GM21381 (cell line): ENCODE measurements around the gene KRTAP2-1.
"Not testable (repeated sequence)": the region's sequence is repeated elsewhere in the genome, so short reads cannot be mapped to it uniquely, and the experiment has no call there.

Experiments used
- ATAC-seq: cut with Tn5 transposase; IDR thresholded peaks from one replicate; pipeline ENCODE4 v1.9.1; 2021; ENCODE audit warnings: mild to moderate bottlenecking, moderate library complexity; ENCODE audit not compliant: unreplicated experiment

KRTAP2-1 gene, protein sequence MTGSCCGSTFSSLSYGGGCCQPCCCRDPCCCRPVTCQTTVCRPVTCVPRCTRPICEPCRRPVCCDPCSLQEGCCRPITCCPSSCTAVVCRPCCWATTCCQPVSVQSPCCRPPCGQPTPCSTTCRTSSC

DNA sequence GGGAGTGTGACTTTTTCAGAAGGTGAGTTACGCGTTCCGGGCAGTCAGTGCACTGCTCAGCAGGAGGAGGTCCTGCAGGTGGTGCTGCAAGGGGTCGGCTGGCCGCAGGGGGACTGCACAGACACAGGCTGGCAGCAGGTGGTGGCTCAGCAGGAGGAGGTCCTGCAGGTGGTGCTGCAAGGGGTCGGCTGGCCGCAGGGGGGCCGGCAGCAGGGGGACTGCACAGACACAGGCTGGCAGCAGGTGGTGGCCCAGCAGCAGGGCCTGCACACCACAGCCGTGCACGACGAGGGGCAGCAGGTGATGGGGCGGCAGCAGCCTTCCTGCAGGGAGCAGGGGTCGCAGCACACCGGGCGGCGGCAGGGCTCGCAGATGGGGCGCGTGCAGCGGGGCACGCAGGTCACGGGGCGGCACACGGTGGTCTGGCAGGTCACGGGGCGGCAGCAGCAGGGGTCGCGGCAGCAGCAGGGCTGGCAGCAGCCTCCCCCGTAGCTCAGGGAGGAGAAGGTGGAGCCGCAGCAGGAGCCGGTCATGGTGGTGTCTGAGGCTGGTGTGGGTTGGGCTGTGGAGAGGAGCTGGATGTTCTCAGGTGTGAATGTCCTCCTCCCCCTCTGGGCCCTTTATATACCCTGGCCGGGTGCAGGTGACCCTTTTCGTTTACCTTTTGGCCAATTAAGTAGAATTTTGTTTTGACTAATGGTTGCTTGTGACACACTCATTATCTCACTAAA, at the start of gene KRTAP2-1:
KRTAP2-1 (minus strand) TSS at position 582 of the 731 bp plus-strand sequence; CDS start at position 533, 49 bp downstream.
- not testable (repeated sequence) for ATAC-seq

DNA sequence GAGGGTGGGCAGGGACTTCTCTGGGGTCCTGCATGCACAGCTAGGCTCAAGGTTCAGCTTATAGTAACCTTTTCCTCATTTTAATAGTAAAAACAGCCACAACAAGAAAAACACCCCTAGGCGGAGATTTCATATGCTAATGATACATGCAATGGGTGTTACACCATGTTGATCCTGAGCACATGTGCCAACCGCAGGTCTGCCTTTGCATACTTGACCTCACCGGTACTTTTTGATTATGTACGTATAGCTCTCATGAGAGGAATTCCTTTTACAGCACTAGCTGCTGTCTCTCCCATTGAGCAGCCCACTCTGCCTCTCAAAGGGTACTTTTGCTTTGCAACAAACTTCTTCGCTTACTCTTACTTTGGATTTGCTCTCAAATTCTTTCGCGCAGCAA, 48.9 kb upstream of the KRTAP2-1 start:
- ATAC-seq: no peak

DNA sequence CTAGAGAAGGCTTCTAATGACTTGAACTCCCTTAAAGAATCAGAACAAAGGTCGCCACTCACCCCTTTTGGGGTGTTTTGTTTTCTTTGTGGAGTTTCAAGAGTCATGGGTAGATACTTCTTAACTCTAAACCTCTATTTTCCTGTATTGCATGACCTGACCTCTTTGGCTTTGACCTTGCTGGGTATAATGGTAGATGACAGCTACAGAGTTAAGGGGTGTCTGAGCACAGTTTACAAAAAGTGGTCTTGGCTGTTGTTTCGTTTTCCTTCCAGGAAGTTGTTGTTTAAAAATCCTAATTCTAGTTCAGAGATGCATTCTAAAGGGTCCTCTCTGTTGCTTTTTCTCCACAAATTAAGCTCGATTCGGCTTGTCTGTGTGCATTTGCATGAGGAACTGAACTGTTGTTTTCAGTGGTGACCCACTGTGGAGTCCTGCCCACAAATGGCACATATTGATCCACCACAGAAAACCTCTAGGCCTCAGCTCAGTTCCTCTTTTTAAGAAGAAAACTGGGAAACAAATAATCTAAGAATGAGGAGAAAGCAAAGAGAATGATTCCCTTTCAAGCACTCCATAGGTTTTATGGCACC, 41.7 kb upstream of the KRTAP2-1 start:
- not testable (repeated sequence) for ATAC-seq

DNA sequence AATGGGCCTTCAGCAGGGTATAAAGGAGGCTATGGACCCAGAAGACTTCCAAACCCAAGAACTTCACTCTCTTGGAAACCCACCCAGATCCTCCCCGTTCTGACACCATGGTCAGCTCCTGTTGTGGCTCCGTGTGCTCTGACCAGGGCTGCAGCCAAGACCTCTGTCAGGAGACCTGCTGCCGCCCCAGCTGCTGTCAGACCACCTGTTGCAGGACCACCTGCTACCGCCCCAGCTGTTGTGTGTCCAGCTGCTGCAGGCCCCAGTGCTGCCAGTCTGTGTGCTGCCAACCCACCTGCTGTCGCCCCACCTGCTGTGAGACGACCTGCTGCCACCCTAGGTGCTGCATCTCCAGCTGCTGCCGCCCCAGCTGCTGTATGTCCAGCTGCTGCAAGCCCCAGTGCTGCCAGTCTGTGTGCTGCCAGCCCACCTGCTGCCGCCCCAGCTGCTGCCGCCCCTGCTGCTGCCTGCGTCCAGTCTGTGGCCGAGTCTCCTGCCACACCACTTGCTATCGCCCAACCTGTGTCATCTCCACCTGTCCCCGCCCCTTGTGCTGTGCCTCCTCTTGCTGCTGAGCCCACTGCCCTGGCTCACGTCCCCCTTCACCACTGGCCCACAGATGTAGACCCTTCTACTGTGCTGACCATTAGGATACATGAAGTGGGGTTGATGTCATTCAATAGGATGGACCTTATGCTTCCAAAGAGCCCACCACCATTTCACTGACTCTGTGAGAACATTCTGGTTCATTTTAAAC, 37.2 kb upstream of the KRTAP2-1 start, which contains the start of gene KRTAP4-7:
KRTAP4-7 (plus strand) TSS at position 51 of the 757 bp plus-strand sequence; CDS start at position 108, 57 bp downstream.
- ATAC-seq: not testable (repeated sequence)

DNA sequence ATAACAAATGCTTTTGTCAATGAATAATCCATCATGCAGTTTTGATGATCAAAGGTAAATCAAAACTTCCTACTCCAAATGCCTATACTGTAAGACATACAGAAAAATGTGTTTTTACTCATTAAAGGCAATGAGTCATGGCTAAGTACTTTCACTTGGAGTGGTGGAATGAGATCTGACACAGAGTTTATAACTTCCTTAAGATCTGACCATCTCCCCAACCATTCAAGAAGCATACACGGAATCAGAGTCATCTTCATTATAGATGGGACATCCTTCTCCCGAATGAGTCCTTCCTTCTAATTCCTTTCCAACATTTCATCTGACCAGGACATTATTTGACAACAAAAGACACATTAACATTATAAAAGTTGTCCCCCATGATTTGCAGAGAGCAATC, 36.3 kb upstream of the KRTAP2-1 start:
- not testable (repeated sequence) for ATAC-seq

DNA sequence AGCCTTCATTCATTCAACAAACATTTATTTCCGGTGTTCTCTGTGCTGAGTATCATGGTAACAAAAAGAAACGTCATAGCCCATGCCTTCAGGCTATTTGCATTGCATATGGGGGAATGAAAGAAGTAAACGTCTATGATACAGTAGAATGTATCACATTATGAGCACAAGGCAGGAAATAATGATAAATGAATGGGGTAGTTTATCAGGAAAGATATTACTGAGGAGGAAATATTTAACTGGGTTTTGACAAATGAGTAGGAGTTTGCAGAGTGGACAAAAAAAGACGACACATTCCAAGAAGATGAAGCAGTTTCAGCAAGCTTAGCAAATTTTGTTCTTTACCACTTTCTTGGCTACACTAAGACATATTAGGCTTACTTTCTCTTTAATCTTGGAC, 35.5 kb upstream of the KRTAP2-1 start:
- no peak for ATAC-seq

DNA sequence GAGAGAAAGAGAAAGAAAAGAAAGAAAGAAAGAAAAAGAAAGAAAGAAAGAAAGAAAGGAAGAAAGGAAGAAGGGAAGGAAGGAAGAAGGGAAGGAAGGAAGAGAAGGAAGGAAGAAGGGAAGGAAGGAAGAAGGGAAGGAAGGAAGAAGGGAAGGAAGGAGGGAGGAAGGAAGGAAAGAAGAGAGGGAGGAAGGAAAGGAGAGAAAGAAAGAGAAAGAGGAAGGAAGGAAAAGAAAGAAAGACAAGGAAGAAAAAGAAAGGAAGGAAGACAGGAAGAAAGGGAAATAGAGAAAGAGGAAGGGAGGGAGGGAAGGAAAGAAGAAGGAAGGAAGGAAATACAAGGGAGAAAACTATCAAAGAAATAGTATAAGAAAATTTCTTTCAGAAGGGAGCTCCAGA, 29.7 kb upstream of the KRTAP2-1 start:
- no peak for ATAC-seq

DNA sequence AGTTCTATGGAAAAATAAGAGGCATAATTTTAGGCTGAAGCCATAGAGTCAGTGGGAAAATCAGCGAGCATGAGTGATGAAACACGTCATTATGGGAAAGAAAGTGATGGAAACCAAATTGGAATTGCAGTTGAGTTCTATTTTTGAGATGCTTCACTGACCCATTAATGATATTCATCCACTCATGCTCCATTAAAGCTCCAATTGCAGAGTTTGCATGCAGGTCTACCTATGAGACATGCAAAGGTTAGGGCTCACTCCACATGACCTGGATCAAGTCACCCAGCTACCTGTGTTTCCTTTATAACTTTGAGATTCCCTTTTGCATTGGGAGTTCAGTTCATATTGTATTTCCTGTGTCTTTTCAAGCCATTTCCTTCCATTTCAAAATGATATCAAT, 26.6 kb upstream of the KRTAP2-1 start:
- no peak for ATAC-seq

DNA sequence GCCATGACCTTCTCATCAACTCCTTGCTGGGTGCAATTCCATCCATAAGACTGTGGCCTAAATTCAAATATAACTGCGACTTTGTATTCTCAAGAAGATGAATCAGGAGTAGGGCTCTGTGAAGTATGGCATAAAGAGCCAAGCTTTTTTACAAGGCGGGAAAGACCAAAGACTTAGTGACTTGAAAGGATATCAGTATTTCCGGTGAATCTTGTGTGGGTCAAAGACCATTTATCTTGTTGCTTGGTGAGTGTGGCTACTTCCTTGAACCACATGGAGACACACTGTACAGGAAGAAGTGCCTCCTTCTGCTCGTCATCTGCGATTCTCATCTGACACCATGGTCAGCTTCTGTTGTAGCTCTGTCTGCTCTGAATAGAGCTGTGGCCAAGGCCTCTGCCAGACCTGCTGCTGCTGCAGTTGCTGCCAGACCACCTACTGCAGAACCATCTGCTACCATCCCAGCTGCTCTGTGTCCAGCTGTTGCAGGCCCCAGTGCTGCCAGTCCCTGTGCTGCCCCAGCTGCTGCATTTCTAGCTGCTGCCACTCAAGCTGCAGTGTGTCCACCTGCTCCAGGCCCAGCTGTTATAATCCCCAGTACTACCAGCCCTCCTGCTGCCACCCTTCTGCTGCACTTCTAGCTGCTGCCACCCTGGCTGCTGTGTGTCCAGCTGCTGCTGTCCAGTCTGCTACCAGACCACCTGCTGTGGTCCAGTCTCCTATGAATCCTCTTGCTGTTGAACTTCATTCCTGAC, 24.7 kb upstream of the KRTAP2-1 start:
- no peak for ATAC-seq

DNA sequence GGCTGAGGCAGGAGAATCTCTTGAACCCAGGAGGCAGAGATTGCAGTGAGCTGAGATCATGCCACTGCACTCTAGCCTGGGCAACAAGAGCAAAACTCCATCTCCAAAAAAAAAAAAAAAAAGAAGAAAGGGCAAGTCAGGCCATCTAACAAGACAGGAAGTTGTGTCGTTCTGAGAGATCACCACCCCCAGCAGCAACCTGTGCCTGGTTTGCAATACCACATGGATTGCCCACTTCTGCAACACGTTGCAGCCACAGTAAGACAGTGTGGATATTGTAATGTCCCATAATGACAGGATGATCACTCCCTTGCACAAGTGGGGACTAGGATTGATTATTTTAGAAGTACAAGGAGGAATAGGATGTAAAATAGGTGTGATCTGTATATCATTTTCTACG, 21.9 kb upstream of the KRTAP2-1 start:
- ATAC-seq: no peak

DNA sequence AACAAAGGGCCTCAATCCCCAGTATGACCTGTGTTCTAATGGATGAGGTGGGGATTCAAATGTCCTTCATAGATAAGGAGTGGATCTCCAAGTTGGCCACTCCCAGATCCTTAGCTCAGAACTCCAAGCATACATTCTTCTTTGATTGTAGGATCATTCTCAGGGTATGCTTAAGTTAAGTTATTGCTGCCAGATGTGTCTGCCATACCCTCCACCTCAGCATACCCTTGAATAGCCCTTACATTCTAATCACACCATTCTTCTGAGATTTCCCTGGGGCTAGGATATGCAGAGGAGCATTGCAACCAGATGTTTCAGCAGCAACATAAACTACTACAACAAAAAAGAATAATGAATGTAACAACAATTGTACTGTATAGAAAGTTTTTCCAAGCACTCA, 20.2 kb upstream of the KRTAP2-1 start:
- ATAC-seq: no peak

DNA sequence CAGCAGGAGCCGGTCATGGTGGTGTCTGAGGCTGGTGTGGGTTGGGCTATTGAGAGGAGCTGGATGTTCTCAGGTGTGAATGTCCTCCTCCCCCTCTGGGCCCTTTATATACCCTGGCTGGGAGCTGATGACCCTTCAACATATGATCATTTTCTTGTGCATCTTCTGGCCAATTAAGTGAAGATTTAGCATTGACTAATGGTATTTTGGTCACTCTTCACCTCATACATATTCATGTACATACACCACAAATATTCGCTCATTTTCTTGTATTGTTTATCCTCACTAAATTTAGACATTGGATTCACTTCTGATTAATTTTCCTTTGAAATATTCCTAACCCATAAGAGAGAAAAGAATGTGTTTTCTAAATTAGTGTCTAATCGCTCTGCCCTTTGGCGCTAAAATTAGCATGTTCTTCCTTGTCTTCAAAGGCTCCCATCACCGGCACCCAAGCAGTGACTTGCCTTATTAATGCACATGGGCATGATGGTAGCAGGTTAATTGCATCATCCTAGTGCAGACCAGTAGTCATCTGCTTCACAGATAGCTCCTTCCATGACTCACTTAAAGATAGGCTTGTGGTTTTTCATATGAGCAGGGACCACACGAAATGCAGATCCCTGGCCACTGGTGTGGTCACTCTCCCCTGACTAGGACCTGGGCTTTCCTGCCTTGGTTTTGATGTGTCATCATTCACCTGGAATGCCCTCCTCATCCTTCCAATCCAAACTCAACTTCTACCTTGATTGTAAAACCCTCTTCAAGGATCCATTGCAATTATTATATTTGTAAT, 18.9 kb upstream of the KRTAP2-1 start, which contains the start of gene KRTAP2-4:
KRTAP2-4 (minus strand) TSS at position 51 of the 796 bp plus-strand sequence; CDS start at position 17, 34 bp downstream.
- no peak for ATAC-seq

DNA sequence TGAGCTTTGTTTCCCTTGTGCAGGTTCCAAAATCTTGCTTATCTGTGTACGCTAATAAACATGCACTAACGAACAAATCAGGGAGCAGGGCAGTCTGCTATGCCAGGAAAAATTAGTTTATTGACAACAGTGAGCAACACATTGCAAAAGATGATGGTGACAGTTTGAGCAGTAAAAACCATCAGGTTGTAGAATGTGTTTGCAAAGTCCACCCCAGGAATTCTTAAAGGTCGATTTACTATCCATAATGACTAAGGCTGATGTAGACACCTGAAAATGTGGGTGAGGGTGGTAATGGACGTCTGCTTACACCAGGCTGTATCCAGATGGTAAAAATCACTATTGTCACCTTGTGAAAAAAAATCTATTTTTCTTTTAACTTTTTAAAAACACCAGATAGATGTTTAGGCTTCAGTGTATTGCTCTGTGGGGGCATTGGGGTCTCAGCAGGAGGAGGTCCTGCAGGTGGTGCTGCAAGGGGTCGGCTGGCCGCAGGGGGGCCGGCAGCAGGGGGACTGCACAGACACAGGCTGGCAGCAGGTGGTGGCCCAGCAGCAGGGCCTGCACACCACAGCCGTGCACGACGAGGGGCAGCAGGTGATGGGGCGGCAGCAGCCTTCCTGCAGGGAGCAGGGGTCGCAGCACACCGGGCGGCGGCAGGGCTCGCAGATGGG, 18.0 kb upstream of the KRTAP2-1 start:
- not testable (repeated sequence) for ATAC-seq

DNA sequence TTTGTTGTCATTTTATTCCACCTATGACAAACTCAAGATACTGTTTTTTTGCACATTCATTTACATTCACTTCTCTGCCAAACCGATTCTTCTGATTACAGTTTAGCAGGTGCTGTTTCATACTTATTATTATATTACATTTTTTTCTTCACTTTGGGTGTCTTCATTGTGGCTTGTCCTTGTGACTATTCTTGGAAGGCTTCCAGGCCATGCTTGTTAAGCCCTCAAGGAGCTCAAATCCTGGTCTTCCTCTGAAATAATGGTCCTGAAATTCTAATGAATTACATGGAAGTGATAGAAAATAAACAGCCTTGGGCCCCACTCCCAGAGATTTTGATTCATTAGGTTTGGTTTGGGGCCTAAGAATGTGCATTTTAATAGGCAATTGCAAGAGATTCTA, 17.2 kb upstream of the KRTAP2-1 start:
- ATAC-seq: no peak

DNA sequence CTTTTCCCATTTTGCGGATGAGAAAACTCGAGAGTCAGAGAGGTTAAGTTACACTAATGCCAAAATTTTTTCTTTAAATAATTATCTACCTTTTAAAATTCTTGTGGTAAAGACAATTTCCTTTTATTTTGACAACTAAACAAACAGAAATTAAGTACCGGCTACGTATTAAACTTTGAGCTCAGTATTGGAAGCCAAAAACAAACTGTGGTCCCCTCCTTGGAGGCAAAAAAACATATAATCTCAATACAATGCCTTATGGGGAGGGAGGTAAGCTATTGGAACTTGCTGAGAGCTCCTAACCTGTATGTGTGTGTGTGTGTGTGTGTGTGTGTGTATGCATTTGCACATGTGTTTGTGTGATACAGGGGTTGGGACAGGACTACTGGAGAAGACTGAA, 16.3 kb upstream of the KRTAP2-1 start:
- ATAC-seq: no peak

DNA sequence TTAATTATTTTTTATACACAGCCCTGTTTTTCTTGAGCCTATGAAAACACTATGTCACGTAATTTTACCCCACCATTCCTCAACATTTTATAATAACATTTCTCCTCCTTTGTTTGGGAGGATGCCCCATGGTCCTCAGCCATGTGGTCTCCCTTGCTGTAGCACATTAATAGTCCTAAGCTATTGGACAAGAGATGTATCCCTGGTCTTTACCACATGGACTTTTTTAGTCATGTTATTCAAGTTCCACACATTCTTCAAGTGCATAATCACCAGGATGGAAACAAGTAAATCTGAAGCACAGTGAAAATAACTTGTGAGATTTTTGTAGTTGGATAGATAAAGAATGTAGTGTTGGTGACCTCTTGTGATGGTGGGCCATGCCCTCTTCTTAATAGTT, 14.8 kb upstream of the KRTAP2-1 start:
- no peak for ATAC-seq

DNA sequence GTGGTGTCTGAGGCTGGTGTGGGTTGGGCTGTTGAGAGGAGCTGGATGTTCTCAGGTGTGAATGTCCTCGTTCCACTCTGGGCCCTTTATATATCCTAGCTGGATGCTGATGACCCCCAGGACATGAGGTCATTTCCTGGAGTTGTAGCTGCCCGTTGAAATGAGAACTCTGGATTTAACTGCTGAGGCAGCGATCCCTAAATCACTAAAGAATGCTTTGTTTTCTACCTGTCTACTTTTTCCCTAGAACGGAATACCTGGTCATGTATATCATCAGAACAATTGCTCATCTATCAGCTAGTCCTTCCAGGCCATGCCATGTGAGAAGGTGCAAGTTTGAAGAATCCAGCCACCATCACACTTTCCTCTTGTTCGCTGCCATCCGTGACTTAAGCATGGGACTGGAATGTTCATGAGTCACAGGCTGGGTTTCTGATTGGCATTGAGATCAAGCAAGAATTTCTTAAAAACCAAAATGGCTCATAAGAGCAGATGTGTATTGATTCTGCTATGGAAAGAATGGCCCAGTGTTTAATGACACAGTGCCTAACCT, 13.0 kb upstream of the KRTAP2-1 start, which contains the start of gene KRTAP2-3:
KRTAP2-3 (minus strand) TSS at position 63 of the 553 bp plus-strand sequence. CDS start 64 bp downstream, outside the sequence.
- ATAC-seq: no peak

DNA sequence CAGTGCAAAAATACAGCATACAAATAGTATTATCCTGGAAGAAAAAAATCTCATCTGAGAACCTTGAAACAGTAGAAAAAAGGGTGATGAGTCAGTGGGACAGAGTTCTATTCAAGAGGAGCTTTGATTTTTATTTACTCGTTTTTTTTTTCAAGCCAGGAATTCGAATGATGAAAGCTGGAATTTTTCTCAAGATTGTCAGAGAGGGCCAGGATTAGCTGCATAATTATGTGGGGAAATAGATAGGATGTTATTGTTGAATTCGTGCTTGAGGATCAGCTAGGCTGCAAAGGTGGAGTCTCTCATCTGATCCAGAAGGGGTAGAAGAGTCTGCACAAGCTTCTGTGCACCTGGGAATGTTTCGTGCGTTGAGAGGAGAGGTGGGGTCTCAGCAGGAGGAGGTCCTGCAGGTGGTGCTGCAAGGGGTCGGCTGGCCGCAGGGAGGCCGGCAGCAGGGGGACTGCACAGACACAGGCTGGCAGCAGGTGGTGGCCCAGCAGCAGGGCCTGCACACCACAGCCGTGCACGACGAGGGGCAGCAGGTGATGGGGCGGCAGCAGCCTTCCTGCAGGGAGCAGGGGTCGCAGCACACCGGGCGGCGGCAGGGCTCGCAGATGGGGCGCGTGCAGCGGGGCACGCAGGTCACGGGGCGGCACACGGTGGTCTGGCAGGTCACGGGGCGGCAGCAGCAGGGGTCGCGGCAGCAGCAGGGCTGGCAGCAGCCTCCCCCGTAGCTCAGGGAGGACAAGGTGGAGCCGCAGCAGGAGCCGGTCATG, 12.3 kb upstream of the KRTAP2-1 start:
- not testable (repeated sequence) for ATAC-seq
